Parathyroid adenoma (tissue), 2 donors: ENCODE measurements around the gene PSD4.

Experiments used
- H2AFZ ChIP-seq: fragments of 300-600 bp; sonication (generic); one replicate; pipeline ENCODE4 v1.7.0; 2017; ENCODE audit warnings: antibody characterized with exemption, mild to moderate bottlenecking
- H3K27ac ChIP-seq: fragments of 300-600 bp; sonication (generic); one replicate; pipeline ENCODE4 v1.7.0; 2017
- H3K27me3 ChIP-seq: fragments of 300-600 bp; sonication (generic); one replicate; pipeline ENCODE4 v1.7.0; 2017; ENCODE audit warnings: low read length; ENCODE audit not compliant: control insufficient read depth, insufficient read depth
- H3K36me3 ChIP-seq: fragments of 300-600 bp; sonication (generic); one replicate; pipeline ENCODE4 v1.7.0; 2017; ENCODE audit warnings: low read length; ENCODE audit not compliant: control insufficient read depth, insufficient read depth
- H3K4me1 ChIP-seq: fragments of 300-600 bp; sonication (generic); one replicate; pipeline ENCODE4 v1.7.0; 2017; ENCODE audit warnings: control low read depth
- H3K4me2 ChIP-seq: fragments of 300-600 bp; sonication (generic); one replicate; pipeline ENCODE4 v1.7.0; 2017; ENCODE audit warnings: low read length
- H3K4me3 ChIP-seq: fragments of 300-600 bp; sonication (generic); one replicate; pipeline ENCODE4 v1.7.0; 2017; ENCODE audit warnings: low read depth, low read length
- H3K79me2 ChIP-seq: fragments of 300-600 bp; sonication (generic); one replicate; pipeline ENCODE4 v1.7.0; 2017; ENCODE audit warnings: control low read depth
- H3K9ac ChIP-seq: fragments of 300-600 bp; sonication (generic); one replicate; pipeline ENCODE4 v1.7.0; 2017; ENCODE audit warnings: mild to moderate bottlenecking
- H3K9me3 ChIP-seq: fragments of 300-600 bp; sonication (generic); one replicate; pipeline ENCODE4 v1.7.0; 2017; ENCODE audit warnings: low read length; ENCODE audit not compliant: control insufficient read depth
- CTCF ChIP-seq: fragments of 300-600 bp; sonication (generic); IDR thresholded peaks from one replicate; pipeline ENCODE4 v1.7.0; 2017; ENCODE audit warnings: antibody characterized with exemption, mild to moderate bottlenecking
- donor health status: primary hyperparathyroidism.

The PSD4 gene

GRCh38 chr2:113209646-113210171 lies 35.9 kb downstream of the PSD4 start:
- no peaks in the 10 kb centered on the region for H3K79me2 ChIP-seq
- no peaks in the 10 kb centered on the region for H3K27me3 ChIP-seq
- no peaks in the 10 kb centered on the region for H3K4me1 ChIP-seq
- no peak for TF ChIP-seq CTCF
- no peaks in the 10 kb centered on the region for H3K36me3 ChIP-seq
- no peak overlapping the region for H3K4me2 ChIP-seq
- H3K9me3 ChIP-seq, result no peaks in the 10 kb centered on the region
- no peak overlapping the region for H3K4me3 ChIP-seq
- no peak overlapping the region for H3K9ac ChIP-seq
- no peak overlapping the region for H2AFZ ChIP-seq
- no peak overlapping the region for H3K27ac ChIP-seq

- Histone ChIP-seq H3K79me2 (no peaks in the 10 kb centered on the region), H3K9ac (no peak overlapping the region), H3K4me2 (no peak overlapping the region), H3K4me1 (no peaks in the 10 kb centered on the region), H3K4me3 (no peak overlapping the region), H2AFZ (no peak overlapping the region), H3K27me3 (no peaks in the 10 kb centered on the region), H3K36me3 (no peaks in the 10 kb centered on the region), H3K27ac (no peak overlapping the region), H3K9me3 (no peaks in the 10 kb centered on the region)
- no peak for TF ChIP-seq CTCF
These were observed 37.7 kb downstream of the PSD4 start for GRCh38 chr2:113211226-113212105.

GRCh38 chr2:113212245-113213060 lies 38.7 kb downstream of the PSD4 start:
- Histone ChIP-seq H3K79me2 (no peaks in the 10 kb centered on the region), H3K4me1 (no peaks in the 10 kb centered on the region), H3K27ac (no peak overlapping the region), H2AFZ (no peak overlapping the region), H3K36me3 (no peaks in the 10 kb centered on the region), H3K9ac (no peak overlapping the region), H3K27me3 (no peaks in the 10 kb centered on the region), H3K4me3 (no peak overlapping the region), H3K4me2 (no peak overlapping the region), H3K9me3 (no peaks in the 10 kb centered on the region)
- no peak for TF ChIP-seq CTCF

- Histone ChIP-seq H3K9me3 (no peaks in the 10 kb centered on the region), H3K79me2 (no peaks in the 10 kb centered on the region), H3K4me3 (no peak overlapping the region), H3K4me1 (peaks cover 5% of the 10 kb centered on the region), H3K27me3 (no peaks in the 10 kb centered on the region), H2AFZ (no peak overlapping the region), H3K4me2 (no peak overlapping the region), H3K27ac (no peak overlapping the region), H3K9ac (no peak overlapping the region), H3K36me3 (no peaks in the 10 kb centered on the region)
- TF ChIP-seq CTCF, result no peak
These were observed 39.5 kb downstream of the PSD4 start for GRCh38 chr2:113213061-113213930.
